ENCODE measurements around the gene BCLAF1.
"Not testable (repeated sequence)": the region's sequence is repeated elsewhere in the genome, so short reads cannot be mapped to it uniquely, and the experiment has no call there.

BCLAF1 gene

GRCh38 chr6:136309171-136309570 is 19.5 kb upstream of the BCLAF1 start:
- no peak for DNase-seq

DNA sequence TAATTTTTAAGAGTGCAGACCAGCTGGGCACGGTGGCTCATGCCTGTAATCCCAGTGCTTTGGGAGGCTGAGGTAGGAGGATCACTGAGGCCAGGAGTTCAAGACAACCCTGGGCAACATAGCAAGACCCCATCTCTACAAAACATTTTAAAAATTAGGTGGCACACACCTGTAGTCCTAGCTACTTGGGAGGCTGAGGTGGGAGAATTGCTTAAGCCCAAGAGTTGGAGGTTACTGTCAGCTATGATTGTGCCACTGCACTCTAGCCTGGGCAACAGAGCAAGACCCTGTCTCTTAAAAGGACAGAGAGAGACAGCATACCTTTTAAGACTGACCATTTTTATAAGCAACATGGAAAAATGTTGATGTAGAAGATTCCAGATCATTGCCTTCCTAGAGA is 18.8 kb upstream of the BCLAF1 start:
- DNase-seq = not testable (repeated sequence)

GRCh38 chr6:136307351-136307750 is 17.7 kb upstream of the BCLAF1 start:
- no peak for DNase-seq

DNA sequence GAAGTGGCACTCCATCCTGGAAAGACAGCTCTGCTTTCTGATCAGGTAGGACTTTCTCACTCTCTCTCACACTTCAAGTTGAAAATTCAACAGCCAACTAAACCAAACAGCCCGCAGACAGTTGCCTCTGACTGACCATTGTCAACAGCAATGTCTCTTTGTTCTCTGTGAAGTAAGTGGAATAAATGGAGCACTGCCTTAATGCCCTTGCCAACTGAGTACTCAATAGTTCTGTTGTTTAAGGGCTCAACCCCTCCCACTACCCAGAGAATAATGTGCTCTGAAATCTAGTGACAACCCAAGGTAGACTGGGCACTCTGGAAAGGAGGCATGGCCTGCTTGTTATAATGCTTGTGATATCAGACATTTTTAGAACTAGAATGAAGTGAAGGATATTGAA is 16.8 kb upstream of the BCLAF1 start:
- no peak for DNase-seq

DNA sequence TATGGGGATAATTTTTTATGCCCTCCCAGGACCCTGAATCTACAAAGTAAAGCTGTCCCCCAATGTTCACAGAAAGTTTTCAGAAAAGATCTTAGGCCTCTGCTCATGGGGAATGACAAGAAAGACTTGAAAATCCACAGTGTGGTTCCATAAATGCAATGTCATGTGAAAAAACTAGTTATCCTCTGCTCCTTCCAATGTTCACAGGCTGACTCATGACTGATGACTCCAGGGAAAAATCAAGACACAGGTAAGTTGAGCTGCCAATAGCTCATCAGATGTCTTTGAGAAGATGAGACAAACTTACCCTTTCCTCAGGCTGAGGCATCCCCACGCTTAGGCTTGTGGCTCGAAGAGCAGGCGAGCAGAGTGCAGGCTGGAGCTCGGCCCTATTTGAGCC is 14.8 kb upstream of the BCLAF1 start:
- no peak for DNase-seq

DNA sequence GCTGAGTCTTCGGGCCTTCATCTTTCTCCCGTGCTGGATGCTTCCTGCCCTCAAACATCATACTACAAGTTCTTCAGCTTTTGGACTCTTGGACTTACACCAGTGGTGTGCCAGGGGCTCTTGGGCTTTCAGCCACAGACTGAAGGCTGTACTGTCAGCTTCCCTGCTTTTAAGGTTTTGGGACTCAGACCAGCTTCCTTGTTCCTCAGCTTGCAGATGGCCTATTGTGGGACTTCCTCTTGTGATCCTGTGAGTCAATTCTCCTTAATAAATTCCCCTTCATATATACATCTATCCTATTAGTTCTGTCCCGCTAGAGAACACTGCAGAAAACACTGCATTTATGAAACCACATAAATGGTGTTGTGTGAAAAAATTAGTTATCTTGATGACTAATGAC is 13.9 kb upstream of the BCLAF1 start:
- DNase-seq = no peak

GRCh38 chr6:136294621-136295020 is 5.0 kb upstream of the BCLAF1 start:
- DNase-seq = no peak

GRCh38 chr6:136290410-136291010 is 864 bp upstream of the BCLAF1 start:
- DNase-seq = peak; percentile 87

- peak; percentile 95 for DNase-seq
Measured at GRCh38 chr6:136289327-136289578, 393 bp downstream of the BCLAF1 start.

- DNase-seq = peak; percentile 91
Measured at GRCh38 chr6:136288566-136289326, 900 bp downstream of the BCLAF1 start.

GRCh38 chr6:136284909-136285308 is 4.7 kb downstream of the BCLAF1 start:
- no peak for DNase-seq

- DNase-seq = no peak
Measured at GRCh38 chr6:136282906-136283305, 6.7 kb downstream of the BCLAF1 start.

GRCh38 chr6:136280032-136280609 is 9.5 kb downstream of the BCLAF1 start:
- no peak for DNase-seq

DNA sequence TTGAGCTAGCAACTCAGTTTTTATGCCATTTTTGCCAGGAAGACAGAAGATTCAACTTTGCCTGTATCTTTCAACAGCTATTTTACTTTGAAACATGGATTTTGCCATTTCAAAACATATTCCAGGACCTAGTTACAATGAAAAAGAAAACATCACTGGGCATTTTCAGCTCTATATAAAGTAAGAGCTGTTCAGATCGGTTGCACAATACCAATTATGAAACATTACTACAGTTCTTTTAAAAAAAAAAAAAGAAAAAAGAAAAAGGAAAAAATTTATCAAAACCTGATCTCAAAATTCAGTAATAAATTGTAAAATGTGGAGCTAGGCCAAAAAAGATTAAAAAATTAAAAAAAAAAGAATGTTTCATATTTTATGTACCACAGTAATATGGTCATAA is 15.6 kb downstream of the BCLAF1 start:
- no peak for DNase-seq

- DNase-seq = no peak
Measured at GRCh38 chr6:136265101-136265500, 24.5 kb downstream of the BCLAF1 start.

- DNase-seq = no peak
Measured at GRCh38 chr6:136262940-136263339, 26.7 kb downstream of the BCLAF1 start.

GRCh38 chr6:136254851-136255466 is 34.7 kb downstream of the BCLAF1 start:
- no peak for DNase-seq

GRCh38 chr6:136253734-136254133 is 35.9 kb downstream of the BCLAF1 start:
- no peak for DNase-seq

DNA sequence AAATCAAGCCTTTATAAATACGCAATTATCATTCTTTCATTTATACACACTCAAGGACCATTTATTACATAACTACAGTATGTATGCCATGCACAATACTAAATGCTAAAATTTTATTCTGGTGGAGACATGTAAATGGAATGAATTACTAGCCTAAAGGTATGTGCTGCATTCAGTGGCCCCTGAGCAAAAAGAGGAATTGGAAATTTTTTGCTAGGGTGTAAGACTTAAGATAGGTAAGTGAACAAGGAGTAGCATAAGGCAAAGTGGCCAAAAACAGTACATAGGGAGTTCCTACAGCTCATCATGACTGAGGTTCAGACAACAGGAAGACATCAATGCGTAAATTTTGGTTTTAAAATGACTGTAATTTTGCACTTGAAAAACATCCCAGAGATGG is 37.2 kb downstream of the BCLAF1 start:
- DNase-seq = no peak

GRCh38 chr6:136251394-136251793 is 38.3 kb downstream of the BCLAF1 start:
- no peak for DNase-seq

DNA sequence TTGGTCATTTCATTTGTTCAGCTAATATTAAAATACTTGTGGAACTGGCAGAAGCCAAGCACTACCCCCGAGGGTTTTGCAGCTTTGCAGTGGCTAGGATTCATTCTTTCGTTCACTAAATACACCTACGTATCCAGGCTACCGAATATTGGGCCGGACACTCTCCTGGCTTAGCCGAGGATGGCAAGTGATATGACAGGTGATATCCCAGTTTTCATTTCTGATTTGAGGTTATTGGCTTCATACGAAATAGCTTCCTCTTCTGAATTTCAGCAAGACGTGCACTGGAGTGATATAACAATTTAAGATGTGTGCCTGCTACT is 39.0 kb downstream of the BCLAF1 start:
- peak; percentile 46 for DNase-seq

DNA sequence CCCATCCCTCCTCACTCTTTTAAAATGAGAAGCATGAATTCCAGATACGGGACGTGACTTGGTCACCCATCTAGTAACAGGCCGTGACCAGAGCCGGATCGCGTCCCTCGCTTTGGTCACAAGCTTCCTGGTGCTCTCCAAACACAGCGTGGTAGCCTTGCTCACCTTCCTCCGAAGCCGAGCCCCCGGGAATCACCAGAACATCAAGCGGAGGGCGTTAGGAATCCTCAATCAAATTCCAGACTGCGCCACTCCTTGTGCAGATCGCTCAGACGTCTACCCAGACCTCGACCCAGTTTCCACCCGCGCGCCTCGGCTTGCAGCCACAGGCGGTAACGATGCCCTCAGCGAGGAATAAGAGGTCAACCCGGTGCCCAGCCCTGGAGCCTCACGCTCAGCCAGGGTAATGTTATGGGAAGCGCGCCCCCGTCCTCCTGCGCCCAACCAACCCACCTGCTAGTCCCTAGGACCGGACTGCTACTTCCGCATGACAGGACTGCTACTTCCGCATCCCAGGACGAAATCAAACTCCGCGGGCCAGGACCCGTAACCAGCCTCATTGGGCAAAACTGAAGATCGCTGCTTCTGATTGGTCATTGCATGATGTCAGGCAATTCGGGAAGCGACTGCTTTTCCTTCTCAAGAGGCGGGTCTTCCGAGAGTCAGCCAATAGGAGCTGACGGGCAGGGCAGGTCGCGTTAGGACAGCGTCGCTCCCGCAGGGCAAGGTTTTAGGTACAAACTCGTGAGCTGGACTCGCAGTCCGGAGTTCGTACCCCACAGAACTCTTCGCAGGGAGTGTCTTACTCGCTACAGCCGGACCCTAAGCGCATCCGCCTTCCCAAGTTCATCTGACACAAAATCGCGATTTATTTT is 39.6 kb downstream of the BCLAF1 start, which contains the start of gene MTFR2:
Gene MTFR2, minus strand, starts transcription at position 501 of the 875 bp plus-strand sequence. CDS start 1,212 bp downstream, outside the sequence.
- peak; percentile 98 for DNase-seq

DNA sequence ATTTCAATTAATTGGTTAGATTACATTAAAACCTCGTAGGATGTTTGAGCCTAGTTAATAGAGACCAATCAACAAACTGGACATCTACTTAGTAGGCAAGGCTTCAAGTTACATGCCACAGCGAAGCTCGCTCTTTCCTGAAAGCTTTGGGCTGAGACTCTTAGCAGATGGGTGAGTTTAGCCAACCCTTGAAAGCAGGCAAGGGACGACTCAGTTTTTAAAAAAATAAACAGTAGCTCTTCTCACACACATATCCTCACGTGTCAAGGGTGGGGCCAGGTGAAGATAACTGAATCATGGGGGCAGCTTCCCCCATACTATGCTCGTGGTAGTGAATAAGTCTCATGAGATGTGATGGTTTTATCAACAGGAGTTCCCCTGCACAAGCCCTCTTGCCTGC is 40.3 kb downstream of the BCLAF1 start:
- DNase-seq = no peak

Data from NCI-H146 (cell line).